Heart right ventricle (tissue), 16 donors: Measurements from ENCODE around the gene SH3RF3. TPM values are rescaled to one million over a fixed set of nuclear protein-coding genes. Genes with fewer than 3 reads are reported as not detected.

ENCODE experiments used
- ATAC-seq, 8 donors: fragments of 200-7000 bp; cut with Tn5 transposase; one replicate each; pipeline ENCODE4 v1.9.1; 2020; ENCODE audit warnings: mild to moderate bottlenecking in 8 of 8, moderate library complexity in 8 of 8, moderate number of reproducible peaks in 1 of 8
- DNase-seq, 2 donors: peaks; one replicate each; pipeline ENCODE4 v3.0.0-alpha.2; 2020
- H3K27ac ChIP-seq, 10 donors: fragments of 200-600 bp; sonication (generic) in 2 of 10; one replicate each; pipeline versions ENCODE4 v1.5.0 to v1.8.0; 2020 to 2022; ENCODE audit warnings: mild to moderate bottlenecking in 3 of 10
- H3K27me3 ChIP-seq, 7 donors: fragments of 200-600 bp; one replicate each; pipeline ENCODE4 v1.8.0; 2021 to 2022; ENCODE audit warnings: mild to moderate bottlenecking in 2 of 7
- H3K36me3 ChIP-seq, 9 donors: fragments of 200-600 bp; sonication (generic) in 1 of 9; one replicate each; pipeline versions ENCODE4 v1.5.0 to v1.8.0; 2020 to 2022; ENCODE audit warnings: mild to moderate bottlenecking in 2 of 9
- H3K4me1 ChIP-seq, 9 donors: fragments of 200-600 bp; sonication (generic) in 1 of 9; one replicate each; pipeline versions ENCODE4 v1.5.0 to v1.8.0; 2020 to 2022; ENCODE audit warnings: mild to moderate bottlenecking in 4 of 9
- H3K4me3 ChIP-seq, 10 donors: fragments of 200-600 bp; sonication (generic) in 2 of 10; one replicate each; pipeline versions ENCODE4 v1.5.0 to v1.8.0; 2020 to 2022; ENCODE audit warnings: mild to moderate bottlenecking in 7 of 10, moderate library complexity in 2 of 10
- H3K9me3 ChIP-seq, 11 donors: fragments of 200-600 bp in 10 of 11; sonication (generic) in 2 of 11; one replicate each; pipeline versions ENCODE4 v1.5.0 to v1.8.0; 2013 to 2022; ENCODE audit warnings: mild to moderate bottlenecking in 2 of 11, control low read depth in 1 of 11, moderate library complexity in 1 of 11
- CTCF ChIP-seq, 9 donors: fragments of 200-600 bp; sonication (generic) in 2 of 9; IDR thresholded peaks; one replicate each; pipeline versions ENCODE4 v1.5.0 to v1.8.0; 2021 to 2022; ENCODE audit warnings: antibody characterized with exemption in 9 of 9, mild to moderate bottlenecking in 5 of 9, moderate library complexity in 1 of 9
- WGBS, 2 donors: extraction: QIAGEN DNeasy Blood & Tissue Kit; methylation state at CpG; one replicate each; pipeline ENCODE4 v1.1.7; 2013; ENCODE audit warnings: inconsistent platforms in 1 of 2; 5-methylcytosine and 5-hydroxymethylcytosine counted together
- intact Hi-C, 10 donors: fragments of 100-400 bp; cut with DNase I; formaldehyde crosslinking; loops; one replicate each; pipeline versions ENCODE4 v1.11.1 to v1.14.2; 2022
- polyA plus RNA-seq, 2 donors: library from polyadenylated mRNA; stranded (reverse); fragments of 200-250 nt; gene quantifications; one replicate each; pipeline ENCODE4 v1.2.3, GENCODE V29; 2013
- total RNA-seq, 10 donors: library from RNA; stranded (reverse); fragmentation: NEBNext Ultra II Directional in 3 of 10; extraction: Animal tissue kit (Norgen Biotek cat#: 25700) in 3 of 10; gene quantifications; one replicate each; pipeline versions ENCODE4 v1.2.1 to v1.2.4, GENCODE V29; 2021 to 2023
- donor health status: Arrhythmogenic right ventricular cardiomyopathy.
- donor health status: ischemic (EF 13 %, LVEDD 7.1; RV severe dilation, severe dysfunction).
- donor health status: healthy with polysubstance abuse.
- donor health status: DM: no; HTN: yes; CAD: no.
- donor health status: DM: no; HTN: no; CAD: no.
- donor health status: ischemic (EF 25% LVEDD 6.9; RV normal size, moderate dysfunction).
- donor health status: ischemic (EF 25% LVEDD 5.7; RV mildly dilated, moderate dysfunction).
- donor health status: healthy.
- donor health status: DM: yes; HTN: yes; CAD: no.
- donor health status: Ischemic cardiomyopathy.
- donor health status: ischemic (EF 35%, LVEDD 5.7; RV mildly dilated, moderate dysfunction).
- donor health status: nonischemic (EF 11% LVEDD 7.7; RV severe dilation, severe dysfunction).
- donor health status: DM: yes; HTN: yes; CAD: no.
- donor health status: PGD.
- donor health status: ischemic (EF 29% LVEDD 5.4; RV normal size, mild dysfunction).
- donor health status: nonischemic (EF 23%, LVEDD 6.1; RV moderate dilation, normal function).

SH3RF3 gene
- total and polyA plus RNA-seq, 12 donors: 5.0 to 11.5 (median 8.6) TPM

GRCh38 chr2:109511168-109511567 lies 382.2 kb downstream of the SH3RF3 start:
- no peak for TF ChIP-seq CTCF (IDR thresholded peaks at IDR 0.05)

GRCh38 chr2:109512076-109512475 lies 383.1 kb downstream of the SH3RF3 start:
- intact Hi-C loops: loop anchor here in 1 of 10 donors (10.0 kb wide), 1 partner anchor 227 kb away; no protein-coding TSS in a partner anchor
- Histone ChIP-seq H3K4me1 (peaks cover 0 to 14% (median 4%) of the 10 kb centered on the region in 9 donors), H3K9me3 (peaks cover 0 to 5% (median 0%) of the 10 kb centered on the region in 11 donors), H3K4me3 (no peak overlapping the region), H3K27me3 (no peaks in the 10 kb centered on the region), H3K36me3 (no peaks in the 10 kb centered on the region), H3K27ac (no peak overlapping the region)
- DNase-seq (no peak), ATAC-seq (no peak)
- 84 to 95% methylated on average over 5 of the region's 5 CpGs for WGBS, 2 donors
- TF ChIP-seq CTCF (IDR thresholded peaks at IDR 0.05): no peak

More at GRCh38 chr2:109511168-109511567, 382.2 kb downstream of the SH3RF3 start:
- no peak overlapping the region for H3K27ac ChIP-seq
- H3K27me3 ChIP-seq: no peaks in the 10 kb centered on the region
- H3K36me3 ChIP-seq: no peaks in the 10 kb centered on the region
- H3K4me1 ChIP-seq: peaks cover 0 to 14% (median 4%) of the 10 kb centered on the region in 9 donors
- H3K4me3 ChIP-seq: no peak overlapping the region
- no peak for DNase-seq
- intact Hi-C loops: loop anchor here in 3 of 10 donors (2.0 to 10.0 kb wide), 3 partner anchors 226 to 384 kb away; partner anchors contain the start of gene SH3RF3 (in 1 of the 3)
- peaks cover 0 to 6% (median 0%) of the 10 kb centered on the region in 11 donors for H3K9me3 ChIP-seq
- ATAC-seq: no peak
- 70 to 72% methylated on average over 3 of the region's 3 CpGs for WGBS, 2 donors

- intact Hi-C loops: loop anchor here in 1 of 10 donors (10.0 kb wide), 1 partner anchor 228 kb away; no protein-coding TSS in a partner anchor
- ATAC-seq: no peak
- WGBS, 2 donors: 96 to 98% methylated on average over 5 of the region's 5 CpGs
- H3K36me3 ChIP-seq: no peaks in the 10 kb centered on the region
- H3K9me3 ChIP-seq: peaks cover 0 to 5% (median 0%) of the 10 kb centered on the region in 11 donors
- H3K4me1 ChIP-seq: peaks cover 0 to 14% (median 4%) of the 10 kb centered on the region in 9 donors
- H3K27me3 ChIP-seq: no peaks in the 10 kb centered on the region
- no peak overlapping the region for H3K27ac ChIP-seq
- no peak overlapping the region for H3K4me3 ChIP-seq
- no peak for TF ChIP-seq CTCF (IDR thresholded peaks at IDR 0.05)
- no peak for DNase-seq
Measured at GRCh38 chr2:109513230-109513629, 384.2 kb downstream of the SH3RF3 start.

- H3K9me3 ChIP-seq: peaks cover 0 to 5% (median 0%) of the 10 kb centered on the region in 11 donors
- H3K4me3 ChIP-seq: no peak overlapping the region
- H3K36me3 ChIP-seq: no peaks in the 10 kb centered on the region
- H3K27ac ChIP-seq: peak overlapping the region in 7 of 10 donors; percentile 56 to 79 (median 67)
- H3K27me3 ChIP-seq: no peaks in the 10 kb centered on the region
- DNase-seq: no peak
- intact Hi-C loops: loop anchor here in 1 of 10 donors (10.0 kb wide), 1 partner anchor 229 kb away; no protein-coding TSS in a partner anchor
- ATAC-seq: peak in 7 of 8 donors; percentile 49 to 75 (median 54)
- TF ChIP-seq CTCF (IDR thresholded peaks at IDR 0.05): no peak
- 71 to 77% methylated on average over 20 of the region's 20 CpGs for WGBS, 2 donors
- H3K4me1 ChIP-seq: peaks cover 0 to 14% (median 4%) of the 10 kb centered on the region in 9 donors
Measured at GRCh38 chr2:109513749-109514588, 385.0 kb downstream of the SH3RF3 start.
